A673 (cell line): Measurements from ENCODE around the gene TRPC4AP. TPM values are rescaled to one million over a fixed set of nuclear protein-coding genes. Genes with fewer than 3 reads are reported as not detected.

Experiments
- BruUV-seq: library from RNA; stranded (reverse); fragments of 400-500 nt; replicated peaks from 2 replicates; lab custom pipeline; 2021; lab: Mats Ljungman, UMichigan
- CTCF ChIA-PET: fragments of 300-600 bp; sonication (Branson Sonifier 250); formaldehyde crosslinking; loops from one replicate; lab custom pipeline; 2022; ENCODE audit warnings: antibody characterized with exemption; lab: Charles Lee
- POLR2A ChIA-PET: fragments of 300-600 bp; sonication (Branson Sonifier 250); formaldehyde crosslinking; loops from one replicate; lab custom pipeline; 2022; ENCODE audit warnings: antibody characterized with exemption; ENCODE audit not compliant: low non-redundant PET; lab: Charles Lee
- DNase-seq: peaks from one replicate; pipeline ENCODE4 v3.0.0-alpha.2; 2015; ENCODE audit warnings: low spot score
- H3K27ac ChIP-seq: fragments of 200-600 bp; sonication (generic); 2 replicates; pipeline ENCODE4 v1.5.1; 2016; ENCODE audit warnings: mixed run types, low read depth, mild to moderate bottlenecking, mixed read lengths, antibody characterized with exemption, low read length; ENCODE audit not compliant: poor library complexity, severe bottlenecking
- H3K27me3 ChIP-seq: fragments of 200-600 bp; sonication (generic); replicated peaks from 2 replicates; pipeline ENCODE4 v1.6.1; 2017; ENCODE audit warnings: mixed run types, low read depth, mild to moderate bottlenecking, mixed read lengths, antibody characterized with exemption, low read length; ENCODE audit not compliant: insufficient read depth, poor library complexity
- H3K36me3 ChIP-seq: fragments of 200-600 bp; sonication (generic); 2 replicates; pipeline ENCODE4 v1.6.1; 2016; ENCODE audit warnings: mixed run types, mild to moderate bottlenecking, mixed read lengths, antibody characterized with exemption, low read length; ENCODE audit not compliant: insufficient read depth, poor library complexity, severe bottlenecking
- H3K4me1 ChIP-seq: fragments of 200-600 bp; sonication (generic); 2 replicates; pipeline ENCODE4 v1.6.1; 2017; ENCODE audit warnings: mixed run types, mild to moderate bottlenecking, mixed read lengths, antibody characterized with exemption, low read length; ENCODE audit not compliant: insufficient read depth, poor library complexity, severe bottlenecking
- H3K4me3 ChIP-seq: fragments of 200-600 bp; sonication (generic); 2 replicates; pipeline ENCODE4 v1.5.1; 2016; ENCODE audit warnings: low read depth, mixed run types, mild to moderate bottlenecking, mixed read lengths, low read length; ENCODE audit not compliant: poor library complexity, severe bottlenecking
- H3K9me3 ChIP-seq: fragments of 200-600 bp; sonication (generic); 2 replicates; pipeline ENCODE4 v1.6.1; 2016; ENCODE audit warnings: mixed run types, low read depth, mild to moderate bottlenecking, mixed read lengths, antibody characterized with exemption, low read length; ENCODE audit not compliant: poor library complexity, severe bottlenecking
- CTCF ChIP-seq: fragments of 300-800, 200-600 bp; sonication (generic); conservative IDR thresholded peaks from 2 replicates; pipeline ENCODE4 v1.5.1; 2017; ENCODE audit warnings: low read depth, mild to moderate bottlenecking, antibody characterized with exemption, low read length, moderate library complexity, mixed read lengths
- EZH2 ChIP-seq: fragments of 200-600 bp; sonication (generic); IDR thresholded peaks from 2 replicates; pipeline ENCODE4 v1.6.1; 2017; ENCODE audit warnings: borderline replicate concordance, low read depth, mild to moderate bottlenecking, mixed read lengths, antibody characterized with exemption, low read length; ENCODE audit not compliant: poor library complexity, severe bottlenecking
- intact Hi-C: fragments of 100-400 bp; cut with micrococcal nuclease; formaldehyde crosslinking; loops from one replicate; pipeline ENCODE4 v1.10.0; 2022; ENCODE audit not compliant: unreplicated experiment
- microRNA-seq: library from miRNA; unstranded; fragments of <30 nt; microRNA quantifications from one replicate; pipeline ENCODE4 v1.2.0, GENCODE V29; 2021
- total RNA-seq: library from RNA; stranded (reverse); gene quantifications from 2 replicates; pipeline ENCODE4 v1.2.3, GENCODE V29; 2021

The TRPC4AP gene
- total RNA-seq, 1 experiment from 2014 or later = 34.6 TPM

- H3K4me3 ChIP-seq = peak overlapping the region; percentile 70
- peaks cover 8% of the 10 kb centered on the region for H3K4me1 ChIP-seq
- POLR2A ChIA-PET = interaction anchor here (0.9 kb wide), 1 partner anchor 79 kb away, joined by 3 read pairs; the partner anchor contains the start of gene ACSS2
- CTCF ChIA-PET = interaction anchor here (1.5 kb wide), 1 partner anchor 81 kb away, joined by 9 read pairs; no protein-coding TSS in a partner anchor
- peak overlapping the region; percentile 87 for H3K27ac ChIP-seq
- intact Hi-C loops = loop anchor here (2.0 kb wide), 1 partner anchor 78 kb away; the partner anchor contains the start of gene ACSS2
- no peaks in the 10 kb centered on the region for H3K27me3 ChIP-seq
- H3K36me3 ChIP-seq = peaks cover 4% of the 10 kb centered on the region
- DNase-seq = peak; percentile 43
- no peak for TF ChIP-seq EZH2
- no peak for TF ChIP-seq CTCF
- no peaks in the 10 kb centered on the region for H3K9me3 ChIP-seq
- BruUV-seq = no TSS peak
Measured at GRCh38 chr20:34954904-34955230, 137.7 kb downstream of the TRPC4AP start.

GRCh38 chr20:34953960-34954359 is 138.6 kb downstream of the TRPC4AP start:
- H3K4me3 ChIP-seq = no peak overlapping the region
- CTCF ChIA-PET = no interaction called here
- H3K9me3 ChIP-seq = no peaks in the 10 kb centered on the region
- BruUV-seq = no TSS peak
- POLR2A ChIA-PET = no interaction called here
- peaks cover 8% of the 10 kb centered on the region for H3K4me1 ChIP-seq
- no peak for DNase-seq
- TF ChIP-seq CTCF (no peak), EZH2 (no peak)
- H3K27ac ChIP-seq = no peak overlapping the region
- intact Hi-C loops = loop anchor here (2.0 kb wide), 1 partner anchor 77 kb away; the partner anchor contains the start of gene ACSS2
- no peaks in the 10 kb centered on the region for H3K27me3 ChIP-seq
- H3K36me3 ChIP-seq = peaks cover 13% of the 10 kb centered on the region

- no peak for TF ChIP-seq CTCF
- TF ChIP-seq EZH2 = no peak
- Histone ChIP-seq H3K4me1 (peaks cover 8% of the 10 kb centered on the region), H3K4me3 (no peak overlapping the region), H3K27me3 (no peaks in the 10 kb centered on the region), H3K9me3 (no peaks in the 10 kb centered on the region), H3K27ac (peak overlapping the region; percentile 35), H3K36me3 (peaks cover 13% of the 10 kb centered on the region)
- no TSS peak for BruUV-seq
- intact Hi-C loops = no loop called here
- ChIA-PET CTCF (no interaction called here), POLR2A (no interaction called here)
- peak; percentile 15 for DNase-seq
Measured at GRCh38 chr20:34952671-34953070, 139.9 kb downstream of the TRPC4AP start.

Small RNAs within 50 kb of the gene (microRNA-seq; reads per million reads assigned to microRNA genes)
- gene MIR499A (0.81 reads per million), gene MIR499B (not detected)

Other genes starting within 250 kb of the TRPC4AP start
- 14.1 and 15.3 TPM in 2 replicates for gene GGT7, start 220.0 kb downstream of the TRPC4AP start, total RNA-seq
- gene ACSS2, start 216.2 kb downstream of the TRPC4AP start, total RNA-seq = 28.7 and 33.5 TPM in 2 replicates
- gene GSS, start 137.0 kb downstream of the TRPC4AP start, total RNA-seq = 53.5 and 63.1 TPM in 2 replicates
- 0.34 and 1.1 TPM in 2 replicates for gene MYH7B, start 136.9 kb downstream of the TRPC4AP start, total RNA-seq
- gene EDEM2, start 54.5 kb upstream of the TRPC4AP start, total RNA-seq = 13.6 and 16.1 TPM in 2 replicates
- gene PROCR, start 79.3 kb upstream of the TRPC4AP start, total RNA-seq = 0.58 and 2.1 TPM in 2 replicates
- 0.11 and 0.20 TPM in 2 replicates for gene MMP24, start 133.9 kb upstream of the TRPC4AP start, total RNA-seq
- 26.2 and 34.0 TPM in 2 replicates for gene MMP24OS, start 185.3 kb upstream of the TRPC4AP start, total RNA-seq
- 172 and 180 TPM in 2 replicates for gene EIF6, start 192.0 kb upstream of the TRPC4AP start, total RNA-seq
- gene FAM83C, start 199.6 kb upstream of the TRPC4AP start, total RNA-seq = not detected in 2 replicates